HepG2 (cell line): ENCODE data around the gene LRRC53. TPM values are rescaled to one million over a fixed set of nuclear protein-coding genes. Genes with fewer than 3 reads are reported as not detected.

Experiments
- ATAC-seq: fragments of 200-7000 bp; cut with Tn5 transposase; 3 replicates; pipeline ENCODE4 v1.9.1; 2020; ENCODE audit warnings: mild to moderate bottlenecking, moderate library complexity
- BruUV-seq: library from RNA; stranded (reverse); fragments of 400-500 nt; replicated peaks from 2 replicates; lab custom pipeline; 2021; lab: Mats Ljungman, UMichigan
- CTCF ChIA-PET: fragments of 300-600 bp; formaldehyde crosslinking; extraction: SDS; loops from one replicate; lab custom pipeline; 2021; ENCODE audit warnings: low total read pairs, inconsistent platforms, low intra/inter-chr PET ratio; lab: Yijun Ruan, JAX
- POLR2A ChIA-PET: fragments of 350-600 bp; sonication (Branson Sonifier 250); formaldehyde crosslinking; loops from one replicate; lab custom pipeline; 2020; ENCODE audit warnings: antibody characterized with exemption, inconsistent platforms; lab: Yijun Ruan, JAX
- DNase-seq: peaks from one replicate; pipeline ENCODE4 v3.0.0-alpha.2; 2015; ENCODE audit warnings: low spot score
- FAIRE-seq: peaks from 3 replicates; lab custom pipeline; 2011; peaks lifted over from hg19 to GRCh38; lab: Jason Lieb, UNC
- H2AFZ ChIP-seq: one replicate; pipeline ENCODE4 v1.6.1; 2011; ENCODE audit warnings: low read length, inconsistent platforms
- H3K27ac ChIP-seq: fragments of 300-600 bp; 3 replicates; pipeline ENCODE4 v1.8.0; 2011; ENCODE audit warnings: mixed run types, mild to moderate bottlenecking, mixed read lengths, low read length, inconsistent platforms; ENCODE audit not compliant: insufficient read depth; ENCODE audit errors: extremely low read length
- H3K27me3 ChIP-seq, 2 experiments: fragments of 200-600 bp in 1 of 2; 2 replicates in 1 of 2; 3 replicates in 1 of 2; pipeline versions ENCODE4 v1.6.0 to v1.8.0; 2011; ENCODE audit warnings: low read length in 2 of 2, mild to moderate bottlenecking in 2 of 2, moderate library complexity in 2 of 2, inconsistent platforms in 1 of 2; ENCODE audit not compliant: insufficient read depth in 2 of 2, control insufficient read depth in 1 of 2
- H3K36me3 ChIP-seq, 2 experiments: fragments of 200-600 bp in 1 of 2; replicated peaks in 1 of 2; 2 replicates in 1 of 2; 3 replicates in 1 of 2; pipeline versions ENCODE4 v1.5.1 to v1.8.0; 2011; ENCODE audit warnings: low read length in 2 of 2, inconsistent platforms in 1 of 2; ENCODE audit not compliant: insufficient read depth in 2 of 2, control insufficient read depth in 1 of 2
- H3K4me1 ChIP-seq: 2 replicates; pipeline ENCODE4 v1.5.1; 2012; ENCODE audit warnings: low read length, inconsistent platforms; ENCODE audit not compliant: insufficient read depth
- H3K4me2 ChIP-seq: 2 replicates; pipeline ENCODE4 v1.6.0; 2011; ENCODE audit warnings: low read depth, low read length, inconsistent platforms
- H3K4me3 ChIP-seq, 3 experiments: fragments of 200-600 bp in 1 of 3; sonication (generic), shearing (Covaris generic) in 1 of 3; replicated peaks in 1 of 3; 2 replicates each; pipeline ENCODE4 v1.5.1; 2011 to 2016; ENCODE audit warnings: low read length in 3 of 3, inconsistent platforms in 2 of 3, low read depth in 2 of 3, mild to moderate bottlenecking in 2 of 3, control low read depth in 1 of 3, mixed read lengths in 1 of 3; ENCODE audit not compliant: insufficient read depth in 1 of 3
- H3K79me2 ChIP-seq: one replicate; pipeline ENCODE4 v1.6.1; 2011; ENCODE audit warnings: low read length, inconsistent platforms; ENCODE audit not compliant: insufficient read depth
- H3K9ac ChIP-seq: 2 replicates; pipeline ENCODE4 v1.6.0; 2011; ENCODE audit warnings: mild to moderate bottlenecking, low read depth, low read length, inconsistent platforms; ENCODE audit not compliant: insufficient read depth
- H3K9me3 ChIP-seq: 2 replicates; pipeline ENCODE4 v1.5.1; 2012; ENCODE audit warnings: mild to moderate bottlenecking, low read length
- H4K20me1 ChIP-seq: 2 replicates; pipeline ENCODE4 v1.6.0; 2011; ENCODE audit warnings: inconsistent platforms, mild to moderate bottlenecking, low read length, moderate library complexity; ENCODE audit not compliant: insufficient read depth
- CREM ChIP-seq, 2 experiments: sonication (generic) in 1 of 2; formaldehyde crosslinking in 1 of 2; IDR thresholded peaks; 2 replicates each; pipeline versions ENCODE4 v1.4.0 to v1.6.1; 2016 to 2020; ENCODE audit warnings: antibody characterized with exemption in 1 of 2, mild to moderate bottlenecking in 1 of 2, missing genetic modification reagents in 1 of 2
- ZC3H4 ChIP-seq: sonication (generic); formaldehyde crosslinking; IDR thresholded peaks from 2 replicates; pipeline ENCODE4 v1.4.0; 2020; ENCODE audit warnings: missing genetic modification reagents, borderline replicate concordance
- ZNF230 ChIP-seq: sonication (generic); formaldehyde crosslinking; IDR thresholded peaks from 2 replicates; pipeline ENCODE4 v1.4.0; 2020; ENCODE audit warnings: mild to moderate bottlenecking, missing genetic modification reagents
- WGBS: methylation state at CpG from one replicate; pipeline ENCODE4 v1.1.6; 2017; ENCODE audit warnings: low lambda C conversion rate; 5-methylcytosine and 5-hydroxymethylcytosine counted together
- in situ Hi-C: cut with HindIII; loops from 2 replicates; pipeline ENCODE4 v1.10.0; 2017; ENCODE audit warnings: low pct_unique_long_range_greater_than_20kb; ENCODE audit not compliant: extremely low pct_ligation_motif_present
- intact Hi-C: fragments of 100-400 bp; cut with micrococcal nuclease; formaldehyde crosslinking; loops from one replicate; pipeline ENCODE4 v1.10.0; 2022; ENCODE audit not compliant: unreplicated experiment
- polyA plus RNA-seq, 8 experiments: library from polyadenylated mRNA; depleted of rRNA in 3 of 8; stranded (reverse) in 7 of 8; unstranded in 1 of 8; fragments of >200 nt; fragmentation: Illumina TruSeq in 4 of 8; extraction: Trizol in 4 of 8; gene quantifications; 2 replicates each; pipeline versions ENCODE4 v1.2.1 to v1.2.3, GENCODE V29; 2011 to 2016; ENCODE audit warnings: low read depth in 4 of 8, missing spikeins in 1 of 8, mixed read lengths in 1 of 8; ENCODE audit not compliant: insufficient read depth in 1 of 8
- total RNA-seq, 5 experiments: library from RNA; depleted of rRNA; stranded (reverse); fragments of >200 nt; fragmentation: Illumina TruSeq; extraction: Trizol; gene quantifications; 2 replicates each; pipeline ENCODE4 v1.2.3, GENCODE V29; 2016; ENCODE audit warnings: low read depth in 1 of 5
- TF ChIP-seq, protein P1 (sequence below): sonication (generic); formaldehyde crosslinking; IDR thresholded peaks from 2 replicates; pipeline ENCODE4 v1.8.0; 2022; ENCODE audit warnings: mild to moderate bottlenecking, missing genetic modification reagents, borderline replicate concordance

LRRC53 gene
- total and polyA plus RNA-seq, 2 of the 13 experiments (the other 11 are each of a cell fraction or from before 2014, with no cell fraction given), result not detected

DNA sequence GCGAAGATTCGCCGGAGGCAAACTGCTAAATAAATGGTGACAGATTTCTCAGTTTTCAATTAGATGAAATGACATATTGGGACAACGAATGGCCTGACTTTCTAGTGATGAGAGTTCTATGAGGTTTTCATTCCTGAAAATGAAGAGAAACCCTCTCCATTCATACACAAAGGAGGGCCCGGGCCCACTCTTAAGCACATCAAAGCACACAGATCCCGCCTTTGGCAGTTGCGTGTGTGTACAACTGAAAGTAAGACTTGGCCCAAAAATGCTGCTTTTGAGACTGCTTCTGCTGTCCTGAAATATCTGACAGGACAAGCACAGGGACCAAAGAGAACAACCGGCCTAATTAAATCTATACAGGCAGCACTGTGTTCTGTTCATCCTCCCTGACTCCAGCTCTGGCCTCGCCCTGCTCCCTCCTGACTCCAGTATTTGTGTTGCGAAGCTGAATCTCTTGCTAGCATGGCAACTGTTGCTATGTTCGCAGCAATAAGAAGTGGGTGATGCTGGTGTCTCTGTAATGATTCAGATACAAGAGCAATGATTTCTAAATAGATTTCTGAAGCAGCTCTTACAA lies 7.4 kb downstream of the LRRC53 start:
- no peaks in the 10 kb centered on the region for H3K4me1 ChIP-seq
- no peak overlapping the region for H3K27ac ChIP-seq
- TF ChIP-seq ZNF230 (CRISPR knock-in tag) (no peak), ZC3H4 (CRISPR knock-in tag) (no peak), CREM (IDR thresholded peaks at IDR 0.05) (no peak), CREM (CRISPR knock-in tag; IDR thresholded peaks at IDR 0.05) (no peak)
- TF ChIP-seq, protein P1, sequence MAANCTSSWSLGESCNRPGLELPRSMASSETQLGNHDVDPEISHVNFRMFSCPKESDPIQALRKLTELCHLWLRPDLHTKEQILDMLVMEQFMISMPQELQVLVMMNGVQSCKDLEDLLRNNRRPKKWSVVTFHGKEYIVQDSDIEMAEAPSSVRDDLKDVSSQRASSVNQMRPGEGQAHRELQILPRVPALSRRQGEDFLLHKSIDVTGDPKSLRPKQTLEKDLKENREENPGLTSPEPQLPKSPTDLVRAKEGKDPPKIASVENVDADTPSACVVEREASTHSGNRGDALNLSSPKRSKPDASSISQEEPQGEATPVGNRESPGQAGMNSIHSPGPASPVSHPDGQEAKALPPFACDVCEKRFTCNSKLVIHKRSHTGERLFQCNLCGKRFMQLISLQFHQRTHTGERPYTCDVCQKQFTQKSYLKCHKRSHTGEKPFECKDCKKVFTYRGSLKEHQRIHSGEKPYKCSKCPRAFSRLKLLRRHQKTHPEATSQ (CRISPR knock-in tag), result no peak
- H2AFZ ChIP-seq, result no peak overlapping the region
- no peaks in the 10 kb centered on the region for H3K36me3 ChIP-seq
- H4K20me1 ChIP-seq, result no peaks in the 10 kb centered on the region
- no peak overlapping the region for H3K4me3 ChIP-seq
- DNase-seq, result no peak
- no peaks in the 10 kb centered on the region for H3K27me3 ChIP-seq
- intact Hi-C loops, result loop anchor here (10.0 kb wide), 1 partner anchor 180 kb away; no protein-coding TSS in a partner anchor
- in situ Hi-C loops, result no loop called here
- POLR2A ChIA-PET, result no interaction called here
- CTCF ChIA-PET, result no interaction called here
- WGBS, result 44% methylated on average over 11 of the region's 11 CpGs
- no peak overlapping the region for H3K4me2 ChIP-seq
- H3K9me3 ChIP-seq, result no peaks in the 10 kb centered on the region
- ATAC-seq, result no peak
- H3K79me2 ChIP-seq, result no peaks in the 10 kb centered on the region
- FAIRE-seq, result no peak
- BruUV-seq, result no TSS peak
- no peak overlapping the region for H3K9ac ChIP-seq
